Fibroblast of mammary gland (primary cell): ENCODE results near the gene BTNL2.
A peak's percentile ranks its signal among the peaks of the same experiment; 100 is the strongest.

ENCODE experiments used
- DNase-seq: peaks from one replicate; pipeline ENCODE4 v3.0.0-alpha.2; 2010; ENCODE audit warnings: low read depth
- H3K4me3 ChIP-seq: 2 replicates; pipeline ENCODE4 v1.5.1; 2011; ENCODE audit warnings: low read depth, mild to moderate bottlenecking, low read length, moderate library complexity; ENCODE audit not compliant: control insufficient read depth
- TF ChIP-seq, protein P1 (sequence below): conservative IDR thresholded peaks from 2 replicates; pipeline ENCODE4 v1.5.1; 2011; ENCODE audit warnings: low read depth, low read length, inconsistent platforms; ENCODE audit not compliant: control insufficient read depth, insufficient read depth

The BTNL2 gene

DNA sequence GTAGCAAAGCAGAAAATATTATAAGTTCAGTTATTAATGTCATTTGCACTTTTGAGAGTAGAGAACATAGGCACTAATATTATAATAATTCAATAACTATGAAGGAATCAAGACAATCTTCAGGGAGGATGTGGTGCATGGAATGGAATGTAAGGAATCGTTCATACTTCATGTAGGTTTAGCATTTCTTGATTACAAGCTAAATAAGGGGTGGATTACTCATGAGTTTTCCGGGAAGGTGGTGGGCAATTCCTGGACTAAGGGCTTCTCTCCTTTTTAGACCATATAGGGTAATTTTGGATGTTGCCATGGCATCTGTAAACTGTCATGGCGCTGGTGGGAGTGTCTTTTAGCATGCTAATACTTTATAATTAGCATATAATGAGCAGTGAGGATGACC lies 9.1 kb upstream of the BTNL2 start:
- H3K4me3 ChIP-seq, result no peak overlapping the region
- DNase-seq, result no peak

DNA sequence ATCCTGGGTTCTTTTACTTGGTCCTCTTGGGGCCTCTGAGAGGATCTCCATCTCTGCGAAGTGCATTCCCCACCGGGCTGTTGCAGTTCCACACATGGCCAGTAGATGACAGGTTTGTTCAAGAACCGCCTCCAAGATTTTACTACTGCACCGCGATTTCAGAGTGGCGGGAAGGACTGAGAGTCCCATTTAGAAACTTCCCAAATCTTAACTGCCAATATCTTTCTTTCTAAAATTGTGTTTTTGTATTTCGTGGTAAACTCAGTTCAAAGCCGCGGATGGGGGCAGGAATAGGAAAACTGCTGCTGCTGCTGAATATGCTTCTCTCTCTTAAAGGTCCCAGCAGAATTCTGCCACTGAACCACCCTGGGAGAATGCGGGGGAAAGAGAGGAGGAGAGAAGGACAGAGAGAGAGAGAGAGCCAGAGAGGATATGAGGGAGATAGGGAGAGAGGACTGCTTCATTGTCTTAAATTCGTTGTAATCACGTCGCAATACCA lies 8.6 kb upstream of the BTNL2 start:
- peak; percentile 63 for DNase-seq
- TF ChIP-seq, protein P1, sequence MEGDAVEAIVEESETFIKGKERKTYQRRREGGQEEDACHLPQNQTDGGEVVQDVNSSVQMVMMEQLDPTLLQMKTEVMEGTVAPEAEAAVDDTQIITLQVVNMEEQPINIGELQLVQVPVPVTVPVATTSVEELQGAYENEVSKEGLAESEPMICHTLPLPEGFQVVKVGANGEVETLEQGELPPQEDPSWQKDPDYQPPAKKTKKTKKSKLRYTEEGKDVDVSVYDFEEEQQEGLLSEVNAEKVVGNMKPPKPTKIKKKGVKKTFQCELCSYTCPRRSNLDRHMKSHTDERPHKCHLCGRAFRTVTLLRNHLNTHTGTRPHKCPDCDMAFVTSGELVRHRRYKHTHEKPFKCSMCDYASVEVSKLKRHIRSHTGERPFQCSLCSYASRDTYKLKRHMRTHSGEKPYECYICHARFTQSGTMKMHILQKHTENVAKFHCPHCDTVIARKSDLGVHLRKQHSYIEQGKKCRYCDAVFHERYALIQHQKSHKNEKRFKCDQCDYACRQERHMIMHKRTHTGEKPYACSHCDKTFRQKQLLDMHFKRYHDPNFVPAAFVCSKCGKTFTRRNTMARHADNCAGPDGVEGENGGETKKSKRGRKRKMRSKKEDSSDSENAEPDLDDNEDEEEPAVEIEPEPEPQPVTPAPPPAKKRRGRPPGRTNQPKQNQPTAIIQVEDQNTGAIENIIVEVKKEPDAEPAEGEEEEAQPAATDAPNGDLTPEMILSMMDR, result peak; percentile 99
- H3K4me3 ChIP-seq, result no peak overlapping the region

More for the DNA sequence above, 9.1 kb upstream of the BTNL2 start:
- TF ChIP-seq, protein P1, result no peak

- H3K4me3 ChIP-seq, result no peak overlapping the region
- peak; percentile 70 for DNase-seq
- TF ChIP-seq, protein P1, result peak; percentile 97
These were observed 6.6 kb upstream of the BTNL2 start for GRCh38 chr6:32413427-32414047.

DNA sequence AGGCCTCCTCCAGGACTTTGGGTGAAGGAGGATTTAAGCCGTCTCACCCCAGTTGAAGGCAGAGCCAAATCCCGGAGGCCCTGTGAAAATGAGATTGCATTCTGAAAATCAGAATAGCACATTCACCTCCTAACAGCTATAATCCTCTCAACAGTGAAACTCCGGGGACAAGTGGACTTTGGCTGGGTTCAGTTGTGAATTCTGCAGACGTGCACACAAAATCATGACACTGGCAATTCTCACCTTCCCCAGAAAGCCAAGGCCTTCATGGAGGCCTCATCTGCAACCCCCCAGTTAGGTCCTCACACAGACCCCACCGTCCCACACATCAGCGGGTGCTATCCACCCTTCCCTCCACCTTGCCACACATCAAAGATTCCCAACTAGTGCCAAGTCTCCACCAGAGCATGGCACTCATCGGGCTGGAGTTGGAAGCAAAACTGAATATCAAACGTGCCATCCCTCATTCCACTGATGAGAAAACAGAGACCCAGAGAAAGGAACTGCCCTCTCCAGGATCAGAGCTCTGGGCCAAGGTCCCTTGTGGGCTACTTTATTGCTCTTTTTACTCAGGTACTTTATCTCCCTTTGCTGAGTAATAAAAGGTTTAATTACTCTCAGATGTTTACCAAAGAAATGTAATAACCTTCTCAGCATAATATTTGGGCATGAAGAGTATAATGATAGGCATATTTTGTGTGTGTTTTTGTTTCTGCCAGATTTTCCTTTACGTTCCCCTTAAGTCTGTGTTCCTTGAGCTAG lies 4.8 kb upstream of the BTNL2 start:
- no peak overlapping the region for H3K4me3 ChIP-seq
- TF ChIP-seq, protein P1, result no peak
- DNase-seq, result no peak

- TF ChIP-seq, protein P1, result no peak
- H3K4me3 ChIP-seq, result no peak overlapping the region
- no peak for DNase-seq
These were observed 3.9 kb upstream of the BTNL2 start for GRCh38 chr6:32410906-32411305.

GRCh38 chr6:32406197-32406596 lies 784 bp downstream of the BTNL2 start:
- no peak overlapping the region for H3K4me3 ChIP-seq
- DNase-seq, result no peak
- TF ChIP-seq, protein P1, result no peak
